ENCODE data around the gene NUP155.

GRCh38 chr5:37355161-37355560 lies 15.7 kb downstream of the NUP155 start:
- TF ChIP-seq POLR2A (IDR thresholded peaks at IDR 0.05) = no peak
- no peak for TF ChIP-seq CTCF (IDR thresholded peaks at IDR 0.05)
- no peak for TF ChIP-seq POLR2AphosphoS5 (IDR thresholded peaks at IDR 0.05)
